ENCODE results near the gene CTIF.

GRCh38 chr18:48675912-48676311 lies 137.1 kb downstream of the CTIF start:
- TF ChIP-seq POLR2A (IDR thresholded peaks at IDR 0.05): no peak
- TF ChIP-seq, protein P1, sequence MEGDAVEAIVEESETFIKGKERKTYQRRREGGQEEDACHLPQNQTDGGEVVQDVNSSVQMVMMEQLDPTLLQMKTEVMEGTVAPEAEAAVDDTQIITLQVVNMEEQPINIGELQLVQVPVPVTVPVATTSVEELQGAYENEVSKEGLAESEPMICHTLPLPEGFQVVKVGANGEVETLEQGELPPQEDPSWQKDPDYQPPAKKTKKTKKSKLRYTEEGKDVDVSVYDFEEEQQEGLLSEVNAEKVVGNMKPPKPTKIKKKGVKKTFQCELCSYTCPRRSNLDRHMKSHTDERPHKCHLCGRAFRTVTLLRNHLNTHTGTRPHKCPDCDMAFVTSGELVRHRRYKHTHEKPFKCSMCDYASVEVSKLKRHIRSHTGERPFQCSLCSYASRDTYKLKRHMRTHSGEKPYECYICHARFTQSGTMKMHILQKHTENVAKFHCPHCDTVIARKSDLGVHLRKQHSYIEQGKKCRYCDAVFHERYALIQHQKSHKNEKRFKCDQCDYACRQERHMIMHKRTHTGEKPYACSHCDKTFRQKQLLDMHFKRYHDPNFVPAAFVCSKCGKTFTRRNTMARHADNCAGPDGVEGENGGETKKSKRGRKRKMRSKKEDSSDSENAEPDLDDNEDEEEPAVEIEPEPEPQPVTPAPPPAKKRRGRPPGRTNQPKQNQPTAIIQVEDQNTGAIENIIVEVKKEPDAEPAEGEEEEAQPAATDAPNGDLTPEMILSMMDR (IDR thresholded peaks at IDR 0.05): no peak
